ENCODE measurements around the gene OR6N1. TPM values are rescaled to one million over a fixed set of nuclear protein-coding genes. Genes with fewer than 3 reads are reported as not detected.

The OR6N1 gene
- total RNA-seq, 2 experiments from 2014 or later: not detected

GRCh38 chr1:158719664-158720063, 52.3 kb downstream of the OR6N1 start:
- ATAC-seq (no peak), DNase-seq (no peak)
- CTCF ChIA-PET: interaction anchor here (1.1 kb wide), 1 partner anchor 279 kb away, joined by 3 read pairs; no protein-coding TSS in a partner anchor
- Mint-ChIP-seq H3K36me3 (ENCODE audit: low read depth) (no peaks in the 10 kb centered on the region), H3K4me1 (ENCODE audit: low read depth) (peaks cover 8% of the 10 kb centered on the region), H3K9me3 (no peaks in the 10 kb centered on the region), H3K27ac (no peak overlapping the region), H3K4me3 (no peak overlapping the region), H3K27me3 (peaks cover 31% of the 10 kb centered on the region)
- no peak for TF ChIP-seq CTCF (IDR thresholded peaks at IDR 0.05)
- POLR2A ChIA-PET: no interaction called here
- intact Hi-C loops (cut with micrococcal nuclease): no loop called here

- DNase-seq (no peak), ATAC-seq (no peak)
- Mint-ChIP-seq H3K36me3 (ENCODE audit: low read depth) (no peaks in the 10 kb centered on the region), H3K4me1 (ENCODE audit: low read depth) (peaks cover 8% of the 10 kb centered on the region), H3K9me3 (no peaks in the 10 kb centered on the region), H3K4me3 (no peak overlapping the region), H3K27ac (no peak overlapping the region), H3K27me3 (peaks cover 28% of the 10 kb centered on the region)
- ChIA-PET CTCF (no interaction called here), POLR2A (no interaction called here)
- no peak for TF ChIP-seq CTCF (IDR thresholded peaks at IDR 0.05)
- intact Hi-C loops (cut with micrococcal nuclease): no loop called here
These were observed 54.7 kb downstream of the OR6N1 start for GRCh38 chr1:158717344-158717743.

- no peaks in the 10 kb centered on the region for H3K36me3 Mint-ChIP-seq (ENCODE audit: low read depth)
- H3K4me1 Mint-ChIP-seq (ENCODE audit: low read depth): peaks cover 8% of the 10 kb centered on the region
- CTCF ChIA-PET: no interaction called here
- H3K27me3 Mint-ChIP-seq: peaks cover 32% of the 10 kb centered on the region
- DNase-seq (no peak), ATAC-seq (peak; percentile 60)
- H3K27ac Mint-ChIP-seq: no peak overlapping the region
- no peaks in the 10 kb centered on the region for H3K9me3 Mint-ChIP-seq
- no peak overlapping the region for H3K4me3 Mint-ChIP-seq
- TF ChIP-seq CTCF (IDR thresholded peaks at IDR 0.05): no peak
- intact Hi-C loops (cut with micrococcal nuclease): no loop called here
- POLR2A ChIA-PET: no interaction called here
These were observed 55.7 kb downstream of the OR6N1 start for GRCh38 chr1:158716335-158716734.

- Mint-ChIP-seq H3K27ac (no peak overlapping the region), H3K36me3 (ENCODE audit: low read depth) (no peaks in the 10 kb centered on the region), H3K9me3 (no peaks in the 10 kb centered on the region), H3K27me3 (peaks cover 33% of the 10 kb centered on the region), H3K4me1 (ENCODE audit: low read depth) (peaks cover 8% of the 10 kb centered on the region), H3K4me3 (no peak overlapping the region)
- intact Hi-C loops (cut with micrococcal nuclease): no loop called here
- DNase-seq (no peak), ATAC-seq (no peak)
- ChIA-PET POLR2A (no interaction called here), CTCF (no interaction called here)
- no peak for TF ChIP-seq CTCF (IDR thresholded peaks at IDR 0.05)
These were observed 57.2 kb downstream of the OR6N1 start for GRCh38 chr1:158714754-158715153.

Other genes starting within 250 kb of the OR6N1 start
- gene OR6Y1, start 217.8 kb downstream of the OR6N1 start, total RNA-seq: not detected
- not detected for gene OR6P1, start 201.6 kb downstream of the OR6N1 start, total RNA-seq
- gene OR10X1, start 192.3 kb downstream of the OR6N1 start, total RNA-seq: not detected
- not detected for gene OR10Z1, start 166.9 kb downstream of the OR6N1 start, total RNA-seq
- under 1 TPM in 1 of 2 experiments, not detected in 1; 0.31 TPM for gene SPTA1, start 85.5 kb downstream of the OR6N1 start, total RNA-seq
- not detected for gene OR6K2, start 71.5 kb downstream of the OR6N1 start, total RNA-seq
- not detected for gene OR6K3, start 51.5 kb downstream of the OR6N1 start, total RNA-seq
- gene OR6K6, start 17.5 kb downstream of the OR6N1 start, total RNA-seq: not detected
- not detected for gene OR6N2, start 9.0 kb upstream of the OR6N1 start, total RNA-seq
- gene MNDA, start 59.2 kb upstream of the OR6N1 start, total RNA-seq: not detected
- 1 to 10 TPM; 7.0 to 8.5 TPM for gene PYHIN1, start 159.4 kb upstream of the OR6N1 start, total RNA-seq
- gene IFI16, start 237.7 kb upstream of the OR6N1 start, total RNA-seq: 100 to 1,000 TPM; 190 to 199 TPM

Data from activated CD8-positive, alpha-beta T cell treated with anti-CD3 and anti-CD28 coated beads for 36 hours (primary cell).